Measurements from ENCODE around the gene KCNK13.

The KCNK13 gene

GRCh38 chr14:90056826-90057225 is 5.0 kb upstream of the KCNK13 start:
- CTCF ChIA-PET, result interaction anchor here (0.7 to 0.8 kb wide), 3 partner anchors 90 to 979 kb away, joined by 3 to 5 read pairs (median 4); no protein-coding TSS in a partner anchor
- TF ChIP-seq, protein P1, sequence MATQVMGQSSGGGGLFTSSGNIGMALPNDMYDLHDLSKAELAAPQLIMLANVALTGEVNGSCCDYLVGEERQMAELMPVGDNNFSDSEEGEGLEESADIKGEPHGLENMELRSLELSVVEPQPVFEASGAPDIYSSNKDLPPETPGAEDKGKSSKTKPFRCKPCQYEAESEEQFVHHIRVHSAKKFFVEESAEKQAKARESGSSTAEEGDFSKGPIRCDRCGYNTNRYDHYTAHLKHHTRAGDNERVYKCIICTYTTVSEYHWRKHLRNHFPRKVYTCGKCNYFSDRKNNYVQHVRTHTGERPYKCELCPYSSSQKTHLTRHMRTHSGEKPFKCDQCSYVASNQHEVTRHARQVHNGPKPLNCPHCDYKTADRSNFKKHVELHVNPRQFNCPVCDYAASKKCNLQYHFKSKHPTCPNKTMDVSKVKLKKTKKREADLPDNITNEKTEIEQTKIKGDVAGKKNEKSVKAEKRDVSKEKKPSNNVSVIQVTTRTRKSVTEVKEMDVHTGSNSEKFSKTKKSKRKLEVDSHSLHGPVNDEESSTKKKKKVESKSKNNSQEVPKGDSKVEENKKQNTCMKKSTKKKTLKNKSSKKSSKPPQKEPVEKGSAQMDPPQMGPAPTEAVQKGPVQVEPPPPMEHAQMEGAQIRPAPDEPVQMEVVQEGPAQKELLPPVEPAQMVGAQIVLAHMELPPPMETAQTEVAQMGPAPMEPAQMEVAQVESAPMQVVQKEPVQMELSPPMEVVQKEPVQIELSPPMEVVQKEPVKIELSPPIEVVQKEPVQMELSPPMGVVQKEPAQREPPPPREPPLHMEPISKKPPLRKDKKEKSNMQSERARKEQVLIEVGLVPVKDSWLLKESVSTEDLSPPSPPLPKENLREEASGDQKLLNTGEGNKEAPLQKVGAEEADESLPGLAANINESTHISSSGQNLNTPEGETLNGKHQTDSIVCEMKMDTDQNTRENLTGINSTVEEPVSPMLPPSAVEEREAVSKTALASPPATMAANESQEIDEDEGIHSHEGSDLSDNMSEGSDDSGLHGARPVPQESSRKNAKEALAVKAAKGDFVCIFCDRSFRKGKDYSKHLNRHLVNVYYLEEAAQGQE (tag by site-specific recombination; IDR thresholded peaks at IDR 0.05), result no peak
- TF ChIP-seq SP3 (tag by site-specific recombination; IDR thresholded peaks at IDR 0.05), result no peak
- TF ChIP-seq ZNF148 (tag by site-specific recombination; IDR thresholded peaks at IDR 0.05; ENCODE audit: borderline replicate concordance), result no peak
- no peak for TF ChIP-seq ZNF324 (tag by site-specific recombination; IDR thresholded peaks at IDR 0.05)
- TF ChIP-seq GFI1B (tag by site-specific recombination; IDR thresholded peaks at IDR 0.05), result no peak
- TF ChIP-seq GLIS2 (tag by site-specific recombination; IDR thresholded peaks at IDR 0.05), result no peak
- TF ChIP-seq ZNF449 (tag by site-specific recombination; IDR thresholded peaks at IDR 0.05), result no peak
- TF ChIP-seq ZNF175 (tag by site-specific recombination; IDR thresholded peaks at IDR 0.05), result no peak
- POLR2A ChIA-PET, result no interaction called here
- H3K9me3 ChIP-seq (ENCODE audit: control insufficient read depth, insufficient read depth, low read depth, low read length), result no peaks in the 10 kb centered on the region
- no peaks in the 10 kb centered on the region; the same call in 1 of the 2 replicates for H3K4me1 ChIP-seq (ENCODE audit: control insufficient read depth, insufficient read depth, low read length)
- H3K4me3 ChIP-seq (ENCODE audit: low read depth, low read length), result no peak overlapping the region
- no peaks in the 10 kb centered on the region for H3K36me3 ChIP-seq (ENCODE audit: control insufficient read depth in 2 of 2, insufficient read depth in 1 of 2, low read length in 2 of 2)
- no peak overlapping the region for H3K27ac ChIP-seq (ENCODE audit: extremely low read depth, low read depth, low read length)

DNA sequence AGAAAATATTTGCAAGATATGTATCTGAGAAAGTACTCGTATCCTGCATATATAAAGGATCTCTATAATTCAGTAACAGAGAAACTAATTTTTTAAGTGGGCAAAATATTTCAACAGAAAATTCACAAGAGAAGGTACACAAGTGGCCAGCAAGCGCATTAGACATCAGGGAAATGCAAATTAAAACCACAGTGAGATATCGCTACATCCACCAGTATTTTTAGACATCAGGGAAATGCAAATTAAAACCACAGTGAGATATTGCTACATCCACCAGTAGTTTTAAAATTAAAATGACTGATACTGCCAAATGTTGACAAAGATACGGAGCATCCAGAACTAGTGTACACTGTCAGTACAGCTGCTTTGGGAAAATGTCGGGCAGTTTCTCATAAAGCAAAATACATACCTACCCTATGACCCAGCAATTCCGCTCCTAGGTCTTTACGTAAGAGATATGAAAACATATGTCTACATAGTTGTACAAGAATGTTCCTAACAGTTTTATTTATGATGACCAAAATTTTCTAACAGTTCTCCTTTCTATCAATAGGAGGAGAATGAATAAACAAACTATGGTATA is 2.8 kb upstream of the KCNK13 start:
- Histone ChIP-seq H3K9me3 (ENCODE audit: control insufficient read depth, insufficient read depth, low read depth, low read length) (no peaks in the 10 kb centered on the region), H3K27ac (ENCODE audit: extremely low read depth, low read depth, low read length) (no peak overlapping the region), H3K4me3 (ENCODE audit: low read depth, low read length) (no peak overlapping the region), H3K36me3 (ENCODE audit: control insufficient read depth in 2 of 2, insufficient read depth in 1 of 2, low read length in 2 of 2) (no peaks in the 10 kb centered on the region), H3K4me1 (ENCODE audit: control insufficient read depth, insufficient read depth, low read length) (no peaks in the 10 kb centered on the region; the same call in 1 of the 2 replicates)
- TF ChIP-seq ZBTB17 (tag by site-specific recombination; IDR thresholded peaks at IDR 0.05), result no peak
- TF ChIP-seq ZNF140 (tag by site-specific recombination; IDR thresholded peaks at IDR 0.05), result peak; percentile 97
- CTCF ChIA-PET, result interaction anchor here (2.9 kb wide), 1 partner anchor 86 kb away, joined by 13 read pairs; no protein-coding TSS in a partner anchor
- POLR2A ChIA-PET, result no interaction called here

GRCh38 chr14:90060312-90060964 is 1.4 kb upstream of the KCNK13 start:
- Histone ChIP-seq H3K9me3 (ENCODE audit: control insufficient read depth, insufficient read depth, low read depth, low read length) (no peaks in the 10 kb centered on the region), H3K4me3 (ENCODE audit: low read depth, low read length) (peak overlapping the region; percentile 50), H3K27ac (ENCODE audit: extremely low read depth, low read depth, low read length) (no peak overlapping the region), H3K36me3 (ENCODE audit: control insufficient read depth in 2 of 2, insufficient read depth in 1 of 2, low read length in 2 of 2) (no peaks in the 10 kb centered on the region), H3K4me1 (ENCODE audit: control insufficient read depth, insufficient read depth, low read length) (no peaks in the 10 kb centered on the region; the same call in 1 of the 2 replicates)
- ChIA-PET POLR2A (no interaction called here), CTCF (interaction anchor here (0.6 to 2.9 kb wide), 4 partner anchors 39 to 394 kb away, joined by 3 to 13 read pairs (median 3); no protein-coding TSS in a partner anchor)
- TF ChIP-seq MYNN (tag by site-specific recombination; IDR thresholded peaks at IDR 0.05; ENCODE audit: borderline replicate concordance), result no peak
- no peak for TF ChIP-seq TRIM28 (IDR thresholded peaks at IDR 0.05; ENCODE audit: borderline replicate concordance, low read length)
- no peak for TF ChIP-seq BCL11A (tag by site-specific recombination; IDR thresholded peaks at IDR 0.05; ENCODE audit: low read depth)
- no peak for TF ChIP-seq ZNF404 (tag by site-specific recombination; IDR thresholded peaks at IDR 0.05)
- no peak for TF ChIP-seq ZNF629 (tag by site-specific recombination; IDR thresholded peaks at IDR 0.05)
- TF ChIP-seq, protein P2, sequence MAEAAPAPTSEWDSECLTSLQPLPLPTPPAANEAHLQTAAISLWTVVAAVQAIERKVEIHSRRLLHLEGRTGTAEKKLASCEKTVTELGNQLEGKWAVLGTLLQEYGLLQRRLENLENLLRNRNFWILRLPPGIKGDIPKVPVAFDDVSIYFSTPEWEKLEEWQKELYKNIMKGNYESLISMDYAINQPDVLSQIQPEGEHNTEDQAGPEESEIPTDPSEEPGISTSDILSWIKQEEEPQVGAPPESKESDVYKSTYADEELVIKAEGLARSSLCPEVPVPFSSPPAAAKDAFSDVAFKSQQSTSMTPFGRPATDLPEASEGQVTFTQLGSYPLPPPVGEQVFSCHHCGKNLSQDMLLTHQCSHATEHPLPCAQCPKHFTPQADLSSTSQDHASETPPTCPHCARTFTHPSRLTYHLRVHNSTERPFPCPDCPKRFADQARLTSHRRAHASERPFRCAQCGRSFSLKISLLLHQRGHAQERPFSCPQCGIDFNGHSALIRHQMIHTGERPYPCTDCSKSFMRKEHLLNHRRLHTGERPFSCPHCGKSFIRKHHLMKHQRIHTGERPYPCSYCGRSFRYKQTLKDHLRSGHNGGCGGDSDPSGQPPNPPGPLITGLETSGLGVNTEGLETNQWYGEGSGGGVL (tag by site-specific recombination; IDR thresholded peaks at IDR 0.05), result peak; percentile 58
- TF ChIP-seq ZNF645 (tag by site-specific recombination; IDR thresholded peaks at IDR 0.05), result no peak
- no peak for TF ChIP-seq ZBTB21 (tag by site-specific recombination; IDR thresholded peaks at IDR 0.05)
- TF ChIP-seq ZFP37 (tag by site-specific recombination; IDR thresholded peaks at IDR 0.05), result no peak

Measured in HEK293 (cell line).